K562 (cell line): ENCODE results near the gene CPED1. TPM values are rescaled to one million over a fixed set of nuclear protein-coding genes. Genes with fewer than 3 reads are reported as not detected.

ENCODE experiments used
- GABPA ChIP-seq: fragments of 200-800 bp; sonication (Bioruptor generic); conservative IDR thresholded peaks from 2 replicates; pipeline ENCODE4 v1.6.1; 2016; ENCODE audit warnings: low read depth, missing genetic modification characterization, missing compliant biosample characterization
- KAT2B ChIP-seq: IDR thresholded peaks from one replicate; pipeline ENCODE4 v1.6.1; 2012; ENCODE audit warnings: low read depth, mild to moderate bottlenecking, control low read depth, inconsistent platforms, low read length, moderate library complexity
- LARP7 ChIP-seq: fragments of 450-650 bp; IDR thresholded peaks from 2 replicates; pipeline ENCODE4 v1.6.1; 2016
- PHF20 ChIP-seq: fragments of 450-650 bp; IDR thresholded peaks from 2 replicates; pipeline ENCODE4 v1.6.1; 2018; ENCODE audit not compliant: partially characterized antibody
- POLR2AphosphoS2 ChIP-seq: IDR thresholded peaks from 2 replicates; pipeline ENCODE4 v1.6.1; 2012; ENCODE audit warnings: low read length, improper control_type of control experiment
- SAP30 ChIP-seq: fragments of 200-600 bp; sonication (generic); IDR thresholded peaks from 2 replicates; pipeline ENCODE4 v1.6.1; 2012; ENCODE audit warnings: borderline replicate concordance, low read depth, mild to moderate bottlenecking, moderate library complexity, low read length, control low read depth, inconsistent platforms; ENCODE audit not compliant: insufficient read depth, poor library complexity, severe bottlenecking
- SETDB1 ChIP-seq: IDR thresholded peaks from one replicate; pipeline ENCODE4 v1.6.1; 2012; ENCODE audit warnings: low read length, control low read depth, inconsistent platforms
- SMAD3 ChIP-seq: fragments of 450-650 bp; formaldehyde crosslinking; conservative IDR thresholded peaks from 2 replicates; pipeline ENCODE4 v1.4.0; 2020; ENCODE audit warnings: mild to moderate bottlenecking
- SMARCB1 ChIP-seq: IDR thresholded peaks from 2 replicates; pipeline ENCODE4 v1.6.1; 2011; ENCODE audit warnings: improper control_type of control experiment, low read depth; ENCODE audit not compliant: insufficient read length
- TAL1 ChIP-seq: fragments of 450-650 bp; IDR thresholded peaks from 2 replicates; pipeline ENCODE4 v1.6.1; 2016; ENCODE audit warnings: mild to moderate bottlenecking
- THRAP3 ChIP-seq: fragments of 450-650 bp; IDR thresholded peaks from 2 replicates; pipeline ENCODE4 v1.6.1; 2016; ENCODE audit warnings: mild to moderate bottlenecking, inconsistent platforms, borderline replicate concordance
- ZNF184 ChIP-seq: sonication (generic); formaldehyde crosslinking; IDR thresholded peaks from 2 replicates; pipeline ENCODE4 v1.5.0; 2020; ENCODE audit warnings: missing genetic modification reagents
- ZNF232 ChIP-seq: sonication (generic); formaldehyde crosslinking; IDR thresholded peaks from 2 replicates; pipeline ENCODE4 v1.8.0; 2022; ENCODE audit warnings: mild to moderate bottlenecking, missing genetic modification reagents
- polyA plus RNA-seq, 8 experiments: library from polyadenylated mRNA; depleted of rRNA in 4 of 8; stranded (reverse) in 5 of 8; unstranded in 3 of 8; fragments of >200 nt; fragmentation: Nextera tagmentation in 2 of 8; fragmentation: Illumina TruSeq in 1 of 8; extraction: Ambion mirVana in 2 of 8; extraction: Trizol in 1 of 8; gene quantifications; 2 replicates each; pipeline versions ENCODE4 v1.2.1 to v1.2.3, GENCODE V29; 2011 to 2014; ENCODE audit warnings: inconsistent platforms in 1 of 8, missing spikeins in 1 of 8
- total RNA-seq, 7 experiments: library from RNA; depleted of rRNA in 6 of 7; stranded (reverse); fragments of >200 nt in 6 of 7; fragmentation: Illumina TruSeq in 2 of 7; extraction: Trizol in 2 of 7; gene quantifications; 2 replicates each; pipeline versions ENCODE4 v1.2.1 to v1.2.3, GENCODE V29; 2011 to 2021; ENCODE audit warnings: low replicate concordance in 1 of 7
- TF ChIP-seq, protein P1 (sequence below): fragments of 450-650 bp; IDR thresholded peaks from one replicate; pipeline ENCODE4 v1.6.1; 2018; ENCODE audit warnings: mild to moderate bottlenecking, moderate library complexity; ENCODE audit not compliant: partially characterized antibody
- TF ChIP-seq, protein P2 (sequence below): fragments of 250-450 bp; sonication (Bioruptor Pico); IDR thresholded peaks from 2 replicates; pipeline ENCODE4 v1.4.0; 2020; ENCODE audit warnings: mild to moderate bottlenecking, moderate library complexity, borderline replicate concordance
- TF ChIP-seq, protein P3 (sequence below): fragments of 450-650 bp; IDR thresholded peaks from 2 replicates; pipeline ENCODE4 v1.6.1; 2016; ENCODE audit warnings: missing biosample characterization, missing genetic modification characterization
- TF ChIP-seq, protein P4 (sequence below): fragments of 250-450 bp; sonication (Bioruptor Pico); IDR thresholded peaks from 2 replicates; pipeline ENCODE4 v1.5.0; 2020; ENCODE audit warnings: mild to moderate bottlenecking
- TF ChIP-seq, protein P5 (sequence below): sonication (generic); formaldehyde crosslinking; IDR thresholded peaks from 2 replicates; pipeline ENCODE4 v1.9.0; 2022; ENCODE audit warnings: mild to moderate bottlenecking, missing genetic modification reagents
- TF ChIP-seq, protein P6 (sequence below): fragments of 450-650 bp; formaldehyde crosslinking; IDR thresholded peaks from 2 replicates; pipeline ENCODE4 v1.4.0; 2020; ENCODE audit warnings: mild to moderate bottlenecking, moderate library complexity

Gene CPED1
- total and polyA plus RNA-seq, 9 of the 15 experiments (the other 6 are each of a cell fraction or from before 2014, with no cell fraction given), result 195 to 393 (median 290) TPM

DNA sequence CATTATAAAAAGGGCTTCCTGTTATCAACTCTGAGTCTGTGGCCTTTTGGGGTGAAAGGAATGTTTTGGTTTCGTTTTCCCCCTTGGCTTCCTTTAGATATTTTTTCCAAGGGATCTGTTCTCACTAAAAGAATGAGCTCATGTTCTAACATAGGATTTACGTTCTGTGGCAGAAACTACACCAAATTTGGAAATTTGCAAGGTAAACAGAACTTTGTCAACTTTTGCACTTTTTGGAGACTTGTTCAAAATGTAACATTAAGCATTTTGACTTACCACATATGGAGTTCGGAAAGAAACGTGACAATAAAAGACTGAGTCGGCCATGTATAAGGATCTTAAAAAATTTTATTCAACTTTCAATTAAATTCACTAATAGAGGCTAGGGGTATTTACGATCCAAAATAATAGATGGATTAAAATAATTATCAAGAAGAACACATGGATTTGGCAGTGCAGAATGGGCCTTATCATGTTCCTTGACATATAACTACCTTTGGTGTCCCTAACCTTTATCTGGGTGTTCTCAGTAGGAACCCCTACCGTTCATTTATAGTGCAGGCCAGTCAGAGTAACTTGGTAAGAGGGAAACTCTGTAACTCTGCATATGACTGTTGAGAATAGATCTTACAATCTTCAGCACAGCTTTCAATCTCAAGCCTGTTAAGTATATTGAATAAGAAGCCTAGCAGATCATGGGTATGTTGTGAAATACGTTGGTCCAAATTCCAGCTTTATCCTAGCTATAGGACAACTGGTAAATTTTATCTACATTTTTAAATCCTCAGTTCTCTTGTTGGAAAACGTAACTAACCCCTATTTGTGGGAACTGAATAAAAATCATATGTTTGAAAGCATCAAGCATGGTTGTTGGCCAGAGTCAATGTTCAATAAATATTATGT, 11.8 kb downstream of the CPED1 start (continued):
- TF ChIP-seq, protein P1, sequence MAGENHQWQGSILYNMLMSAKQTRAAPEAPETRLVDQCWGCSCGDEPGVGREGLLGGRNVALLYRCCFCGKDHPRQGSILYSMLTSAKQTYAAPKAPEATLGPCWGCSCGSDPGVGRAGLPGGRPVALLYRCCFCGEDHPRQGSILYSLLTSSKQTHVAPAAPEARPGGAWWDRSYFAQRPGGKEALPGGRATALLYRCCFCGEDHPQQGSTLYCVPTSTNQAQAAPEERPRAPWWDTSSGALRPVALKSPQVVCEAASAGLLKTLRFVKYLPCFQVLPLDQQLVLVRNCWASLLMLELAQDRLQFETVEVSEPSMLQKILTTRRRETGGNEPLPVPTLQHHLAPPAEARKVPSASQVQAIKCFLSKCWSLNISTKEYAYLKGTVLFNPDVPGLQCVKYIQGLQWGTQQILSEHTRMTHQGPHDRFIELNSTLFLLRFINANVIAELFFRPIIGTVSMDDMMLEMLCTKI, result no peak
- TF ChIP-seq TAL1, result no peak; the same call in 1 of the 2 replicates
- TF ChIP-seq, protein P2, sequence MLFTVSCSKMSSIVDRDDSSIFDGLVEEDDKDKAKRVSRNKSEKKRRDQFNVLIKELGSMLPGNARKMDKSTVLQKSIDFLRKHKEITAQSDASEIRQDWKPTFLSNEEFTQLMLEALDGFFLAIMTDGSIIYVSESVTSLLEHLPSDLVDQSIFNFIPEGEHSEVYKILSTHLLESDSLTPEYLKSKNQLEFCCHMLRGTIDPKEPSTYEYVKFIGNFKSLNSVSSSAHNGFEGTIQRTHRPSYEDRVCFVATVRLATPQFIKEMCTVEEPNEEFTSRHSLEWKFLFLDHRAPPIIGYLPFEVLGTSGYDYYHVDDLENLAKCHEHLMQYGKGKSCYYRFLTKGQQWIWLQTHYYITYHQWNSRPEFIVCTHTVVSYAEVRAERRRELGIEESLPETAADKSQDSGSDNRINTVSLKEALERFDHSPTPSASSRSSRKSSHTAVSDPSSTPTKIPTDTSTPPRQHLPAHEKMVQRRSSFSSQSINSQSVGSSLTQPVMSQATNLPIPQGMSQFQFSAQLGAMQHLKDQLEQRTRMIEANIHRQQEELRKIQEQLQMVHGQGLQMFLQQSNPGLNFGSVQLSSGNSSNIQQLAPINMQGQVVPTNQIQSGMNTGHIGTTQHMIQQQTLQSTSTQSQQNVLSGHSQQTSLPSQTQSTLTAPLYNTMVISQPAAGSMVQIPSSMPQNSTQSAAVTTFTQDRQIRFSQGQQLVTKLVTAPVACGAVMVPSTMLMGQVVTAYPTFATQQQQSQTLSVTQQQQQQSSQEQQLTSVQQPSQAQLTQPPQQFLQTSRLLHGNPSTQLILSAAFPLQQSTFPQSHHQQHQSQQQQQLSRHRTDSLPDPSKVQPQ, result no peak
- no peak for TF ChIP-seq LARP7
- TF ChIP-seq, protein P3, sequence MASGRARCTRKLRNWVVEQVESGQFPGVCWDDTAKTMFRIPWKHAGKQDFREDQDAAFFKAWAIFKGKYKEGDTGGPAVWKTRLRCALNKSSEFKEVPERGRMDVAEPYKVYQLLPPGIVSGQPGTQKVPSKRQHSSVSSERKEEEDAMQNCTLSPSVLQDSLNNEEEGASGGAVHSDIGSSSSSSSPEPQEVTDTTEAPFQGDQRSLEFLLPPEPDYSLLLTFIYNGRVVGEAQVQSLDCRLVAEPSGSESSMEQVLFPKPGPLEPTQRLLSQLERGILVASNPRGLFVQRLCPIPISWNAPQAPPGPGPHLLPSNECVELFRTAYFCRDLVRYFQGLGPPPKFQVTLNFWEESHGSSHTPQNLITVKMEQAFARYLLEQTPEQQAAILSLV, result peak; percentile 4; the same call in 1 of the 2 replicates
- TF ChIP-seq, protein P4, sequence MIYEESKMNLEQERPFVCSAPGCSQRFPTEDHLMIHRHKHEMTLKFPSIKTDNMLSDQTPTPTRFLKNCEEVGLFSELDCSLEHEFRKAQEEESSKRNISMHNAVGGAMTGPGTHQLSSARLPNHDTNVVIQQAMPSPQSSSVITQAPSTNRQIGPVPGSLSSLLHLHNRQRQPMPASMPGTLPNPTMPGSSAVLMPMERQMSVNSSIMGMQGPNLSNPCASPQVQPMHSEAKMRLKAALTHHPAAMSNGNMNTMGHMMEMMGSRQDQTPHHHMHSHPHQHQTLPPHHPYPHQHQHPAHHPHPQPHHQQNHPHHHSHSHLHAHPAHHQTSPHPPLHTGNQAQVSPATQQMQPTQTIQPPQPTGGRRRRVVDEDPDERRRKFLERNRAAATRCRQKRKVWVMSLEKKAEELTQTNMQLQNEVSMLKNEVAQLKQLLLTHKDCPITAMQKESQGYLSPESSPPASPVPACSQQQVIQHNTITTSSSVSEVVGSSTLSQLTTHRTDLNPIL (CRISPR knock-in tag), result no peak
- TF ChIP-seq POLR2AphosphoS2, result no peak; the same call in 1 of the 2 replicates
- no peak for TF ChIP-seq PHF20
- TF ChIP-seq, protein P5, sequence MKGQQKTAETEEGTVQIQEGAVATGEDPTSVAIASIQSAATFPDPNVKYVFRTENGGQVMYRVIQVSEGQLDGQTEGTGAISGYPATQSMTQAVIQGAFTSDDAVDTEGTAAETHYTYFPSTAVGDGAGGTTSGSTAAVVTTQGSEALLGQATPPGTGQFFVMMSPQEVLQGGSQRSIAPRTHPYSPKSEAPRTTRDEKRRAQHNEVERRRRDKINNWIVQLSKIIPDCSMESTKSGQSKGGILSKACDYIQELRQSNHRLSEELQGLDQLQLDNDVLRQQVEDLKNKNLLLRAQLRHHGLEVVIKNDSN, result no peak
- TF ChIP-seq GABPA (tag), result peak; percentile 16; the same call in 1 of the 2 replicates
- no peak for TF ChIP-seq SETDB1
- TF ChIP-seq, protein P6, sequence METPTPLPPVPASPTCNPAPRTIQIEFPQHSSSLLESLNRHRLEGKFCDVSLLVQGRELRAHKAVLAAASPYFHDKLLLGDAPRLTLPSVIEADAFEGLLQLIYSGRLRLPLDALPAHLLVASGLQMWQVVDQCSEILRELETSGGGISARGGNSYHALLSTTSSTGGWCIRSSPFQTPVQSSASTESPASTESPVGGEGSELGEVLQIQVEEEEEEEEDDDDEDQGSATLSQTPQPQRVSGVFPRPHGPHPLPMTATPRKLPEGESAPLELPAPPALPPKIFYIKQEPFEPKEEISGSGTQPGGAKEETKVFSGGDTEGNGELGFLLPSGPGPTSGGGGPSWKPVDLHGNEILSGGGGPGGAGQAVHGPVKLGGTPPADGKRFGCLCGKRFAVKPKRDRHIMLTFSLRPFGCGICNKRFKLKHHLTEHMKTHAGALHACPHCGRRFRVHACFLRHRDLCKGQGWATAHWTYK (CRISPR knock-in tag), result no peak
- TF ChIP-seq ZNF232 (CRISPR knock-in tag), result no peak
- TF ChIP-seq SAP30, result no peak
- TF ChIP-seq ZNF184 (CRISPR knock-in tag), result no peak
- no peak for TF ChIP-seq KAT2B
- TF ChIP-seq THRAP3, result no peak
- no peak for TF ChIP-seq SMARCB1
- no peak for TF ChIP-seq SMAD3 (CRISPR knock-in tag)
